GM21737 (cell line): ENCODE results near the gene CNOT6L.

ENCODE experiments used
- ATAC-seq: cut with Tn5 transposase; IDR thresholded peaks from one replicate; pipeline ENCODE4 v1.9.1; 2021; ENCODE audit warnings: mild to moderate bottlenecking, moderate library complexity; ENCODE audit not compliant: unreplicated experiment

Gene CNOT6L

GRCh38 chr4:77715414-77716290, 103.5 kb downstream of the CNOT6L start:
- ATAC-seq: no peak

DNA sequence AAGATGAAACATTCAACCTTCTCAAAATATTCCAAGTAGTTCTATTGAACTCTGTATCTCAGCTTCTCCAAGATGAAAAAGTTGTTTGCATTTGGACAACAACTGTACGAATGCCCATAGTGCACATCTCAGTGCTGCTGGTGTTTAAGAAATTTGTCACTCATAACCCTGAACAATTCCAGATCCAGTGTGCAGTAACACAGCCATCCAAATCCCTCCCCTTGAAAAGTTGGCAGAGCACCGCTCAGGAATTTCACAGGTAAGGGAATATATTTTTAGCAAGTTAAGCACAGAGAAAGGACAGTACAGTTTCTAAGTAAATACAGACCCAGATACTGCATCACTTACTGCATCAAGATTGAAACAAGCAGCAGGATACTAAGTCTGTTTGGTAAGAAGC, 104.7 kb downstream of the CNOT6L start:
- ATAC-seq: no peak

GRCh38 chr4:77713884-77714283, 105.3 kb downstream of the CNOT6L start:
- no peak for ATAC-seq

DNA sequence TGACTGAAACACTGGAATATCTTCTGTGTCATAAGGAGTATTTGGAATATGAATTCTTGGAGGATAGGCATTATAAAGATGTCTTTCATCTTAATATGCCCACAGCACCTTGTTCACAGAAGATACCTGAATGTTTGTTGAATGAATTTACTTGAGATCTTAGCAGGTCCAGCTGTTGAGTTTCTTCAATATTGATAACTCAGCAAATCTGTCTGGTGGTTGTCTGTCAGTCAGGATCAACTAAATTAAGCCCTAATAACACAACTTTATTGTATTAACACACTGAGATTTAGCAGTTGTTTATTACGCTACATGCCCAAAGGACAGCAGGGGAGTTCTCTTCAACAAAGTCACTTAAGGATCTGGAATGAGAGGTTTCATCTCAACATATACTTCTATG, 106.5 kb downstream of the CNOT6L start:
- no peak for ATAC-seq

DNA sequence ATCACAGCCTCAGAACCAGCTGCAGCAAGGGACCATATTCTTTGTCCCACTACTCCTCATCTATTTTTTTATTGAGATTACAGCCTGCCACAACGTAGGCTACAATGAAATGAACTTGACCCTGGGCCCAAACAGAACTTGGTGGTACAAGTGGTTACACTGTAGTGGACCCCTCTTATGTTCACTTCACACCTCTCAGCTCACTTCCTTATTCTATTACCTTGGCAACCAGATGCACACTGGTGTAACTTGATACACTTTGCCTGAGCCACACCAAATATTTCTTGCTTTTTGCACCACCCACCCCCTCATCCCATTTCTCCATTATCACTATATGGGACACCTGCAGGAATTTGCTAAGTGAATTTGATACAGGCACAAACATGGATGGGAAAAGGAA, 107.7 kb downstream of the CNOT6L start:
- ATAC-seq: no peak

GRCh38 chr4:77710684-77711083, 108.5 kb downstream of the CNOT6L start:
- ATAC-seq: no peak

- no peak for ATAC-seq
Measured at GRCh38 chr4:77710059-77710458, 109.1 kb downstream of the CNOT6L start.

- ATAC-seq: no peak
Measured at GRCh38 chr4:77706717-77707116, 112.5 kb downstream of the CNOT6L start.

- no peak for ATAC-seq
Measured at GRCh38 chr4:77703666-77704065, 115.5 kb downstream of the CNOT6L start.

GRCh38 chr4:77701121-77701520, 118.0 kb downstream of the CNOT6L start:
- ATAC-seq: no peak

DNA sequence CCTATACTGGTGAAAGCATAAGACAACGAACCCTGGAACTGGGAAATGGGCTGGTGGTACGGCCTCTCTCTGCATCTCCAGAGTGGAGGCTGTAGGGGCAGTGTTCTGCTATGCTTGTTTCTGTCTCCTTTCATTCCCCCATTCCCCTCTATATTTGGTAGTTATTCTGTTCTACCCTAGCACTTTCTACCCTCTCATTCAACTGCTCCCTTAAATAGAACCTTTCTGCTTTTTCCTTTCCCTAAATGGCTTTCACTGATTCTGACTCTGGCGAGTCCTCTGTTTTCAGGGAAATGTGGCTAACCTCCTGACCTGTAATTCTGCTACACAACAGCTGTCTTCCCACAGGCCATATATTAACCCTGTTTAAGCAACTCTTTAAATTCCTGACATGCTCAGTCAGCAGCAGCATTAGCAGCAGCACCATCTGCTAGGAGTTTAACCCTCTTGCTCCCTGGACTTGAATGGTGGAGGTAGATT, 119.4 kb downstream of the CNOT6L start:
- no peak for ATAC-seq

GRCh38 chr4:77697860-77698590, 121.1 kb downstream of the CNOT6L start:
- no peak for ATAC-seq

GRCh38 chr4:77695774-77696173, 123.4 kb downstream of the CNOT6L start:
- ATAC-seq: no peak

DNA sequence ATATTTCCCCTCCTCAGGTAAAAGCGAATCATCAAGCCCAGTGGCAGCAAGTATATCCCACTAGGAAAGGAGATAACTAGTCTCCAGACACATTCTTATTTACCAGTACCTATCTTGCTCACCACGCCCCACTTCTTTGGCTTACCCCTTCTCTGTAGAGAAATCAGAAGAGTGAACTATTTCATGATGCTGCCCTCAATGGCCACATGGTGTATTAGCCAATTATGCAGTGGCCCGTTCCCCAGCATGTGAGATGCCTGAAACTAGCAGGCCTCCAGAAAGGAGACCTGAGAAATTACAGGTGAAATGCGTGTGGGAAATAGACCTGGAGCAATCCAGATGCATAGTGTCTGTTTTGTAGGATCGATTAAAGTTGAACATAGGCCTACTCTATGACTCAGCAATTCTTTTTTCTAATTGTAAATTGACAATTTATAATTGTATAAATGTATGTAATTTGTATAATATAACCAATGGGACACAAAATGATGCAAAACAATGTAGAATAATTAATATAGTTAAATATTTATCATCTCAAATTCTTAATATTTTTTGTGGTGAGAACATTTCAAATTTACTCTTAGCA, 126.2 kb downstream of the CNOT6L start:
- no peak for ATAC-seq

GRCh38 chr4:77681792-77682191, 137.4 kb downstream of the CNOT6L start:
- no peak for ATAC-seq

- no peak for ATAC-seq
Measured at GRCh38 chr4:77676842-77677241, 142.3 kb downstream of the CNOT6L start.

DNA sequence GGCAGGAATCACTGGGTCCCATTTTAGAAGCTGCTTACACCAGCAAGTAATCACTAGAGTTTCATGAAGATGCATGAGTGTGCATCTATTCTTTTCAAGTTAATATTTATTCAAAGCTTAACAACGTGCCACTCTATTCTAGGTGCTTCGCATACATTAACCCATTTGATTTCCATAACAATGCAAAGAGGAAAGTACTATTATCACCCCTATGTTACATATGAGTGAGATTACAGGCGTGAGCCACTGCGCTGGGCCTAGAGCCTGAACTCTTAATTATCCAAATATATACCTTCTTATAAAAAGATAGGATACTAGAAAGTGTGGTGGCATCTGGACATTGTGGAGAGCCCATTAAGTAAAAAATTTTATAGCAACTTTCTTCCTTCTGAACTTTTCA, 148.1 kb downstream of the CNOT6L start:
- no peak for ATAC-seq

GRCh38 chr4:77669946-77670590, 149.1 kb downstream of the CNOT6L start:
- ATAC-seq: no peak

DNA sequence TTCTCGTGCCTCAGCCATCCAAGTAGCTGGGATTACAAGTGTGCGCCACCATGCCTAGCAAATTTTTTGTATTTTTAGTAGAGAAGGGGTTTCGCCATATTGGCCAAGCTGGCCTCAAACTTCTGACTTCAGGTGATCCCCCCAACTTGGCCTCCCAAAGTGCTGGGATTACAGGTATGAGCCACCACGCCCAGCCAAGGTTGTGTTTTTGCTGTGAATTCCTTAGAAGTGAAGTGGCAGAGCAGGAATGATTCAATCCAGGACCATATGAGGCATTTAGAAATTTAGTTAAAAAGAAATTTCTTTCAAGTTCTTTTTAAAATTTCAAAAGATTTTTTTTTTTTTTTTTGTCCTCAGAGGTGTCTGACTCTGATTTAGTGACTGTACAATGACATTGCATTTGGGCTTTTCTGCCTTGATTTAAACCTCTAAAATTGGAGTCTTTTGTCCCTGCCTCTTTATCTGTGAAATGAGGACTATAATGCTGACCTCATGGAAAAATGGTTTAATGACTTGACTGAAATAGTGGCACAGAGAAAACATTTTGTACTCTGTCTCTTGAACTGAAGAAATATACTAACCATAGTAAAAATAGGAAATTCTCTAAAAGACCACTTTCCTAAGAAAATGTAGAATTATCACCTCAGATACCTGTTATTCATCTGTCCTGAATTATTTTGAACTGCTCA, 153.6 kb downstream of the CNOT6L start:
- no peak for ATAC-seq
